GM21723 (cell line): ENCODE data around the gene BBS9.
"Not testable (repeated sequence)": the region's sequence is repeated elsewhere in the genome, so short reads cannot be mapped to it uniquely, and the experiment has no call there.

Source experiments
- ATAC-seq: cut with Tn5 transposase; IDR thresholded peaks from one replicate; pipeline ENCODE4 v1.9.1; 2021; ENCODE audit warnings: mild to moderate bottlenecking, moderate library complexity; ENCODE audit not compliant: unreplicated experiment

The BBS9 gene

GRCh38 chr7:33128990-33129805 lies at the start of gene BBS9:
Gene BBS9 (plus strand): TSS chr7:33129564. CDS start chr7:33146253, 16,689 bp downstream.
- peak; percentile 100 for ATAC-seq

- no peak for ATAC-seq
Measured at GRCh38 chr7:33079763-33080690, 49.3 kb upstream of the BBS9 start.

GRCh38 chr7:33087356-33087755 lies 42.0 kb upstream of the BBS9 start:
- ATAC-seq = no peak

- ATAC-seq = no peak
Measured at GRCh38 chr7:33087858-33088257, 41.5 kb upstream of the BBS9 start.

GRCh38 chr7:33089142-33089541 lies 40.2 kb upstream of the BBS9 start:
- no peak for ATAC-seq

DNA sequence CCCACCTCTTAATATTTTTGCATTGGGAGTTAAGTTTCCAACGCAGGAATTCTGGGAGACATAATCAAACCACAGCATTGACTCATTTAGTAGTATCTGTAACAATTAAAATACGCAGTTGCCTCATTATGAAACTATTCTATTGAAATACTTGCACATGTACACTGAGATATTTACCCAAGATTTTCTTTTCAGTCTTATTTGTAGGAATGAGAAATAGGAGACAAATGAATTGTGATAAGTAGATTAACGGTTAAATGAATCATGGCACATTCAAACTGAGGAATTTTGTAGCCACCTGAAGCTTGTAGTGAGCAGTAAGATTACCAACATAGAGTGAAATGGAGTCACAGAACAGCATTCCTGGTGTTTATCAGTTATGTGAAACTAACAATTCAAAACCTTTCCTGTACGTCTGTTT lies 38.2 kb upstream of the BBS9 start:
- no peak for ATAC-seq

DNA sequence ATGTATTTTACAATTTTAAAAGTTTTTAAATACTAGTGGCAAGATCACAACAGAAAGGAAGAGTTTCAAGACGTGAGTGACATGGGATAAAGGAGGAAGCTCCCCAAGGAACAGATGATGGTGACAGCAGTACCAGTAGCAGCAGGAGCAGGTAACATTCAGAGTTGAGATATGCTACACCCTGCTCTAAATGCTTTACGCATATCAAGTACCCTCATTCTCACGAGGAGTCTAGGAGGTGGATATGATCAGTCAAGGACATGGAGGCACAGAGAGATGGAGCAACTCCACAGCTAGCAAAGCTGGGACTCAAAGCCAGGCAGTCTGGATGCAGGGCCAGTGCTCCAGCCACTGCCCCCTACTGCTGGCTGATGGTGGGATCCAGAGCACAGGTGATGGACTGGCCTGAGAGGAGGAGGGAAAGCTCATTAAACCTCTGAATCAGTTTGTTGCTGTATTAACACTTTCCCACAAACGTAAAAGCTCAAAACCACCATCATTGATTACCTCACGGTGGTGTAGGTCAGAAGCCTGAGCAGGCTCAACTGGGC lies 37.6 kb upstream of the BBS9 start:
- ATAC-seq = no peak

- ATAC-seq = no peak
Measured at GRCh38 chr7:33093266-33093665, 36.1 kb upstream of the BBS9 start.

GRCh38 chr7:33094745-33095275 lies 34.6 kb upstream of the BBS9 start:
- not testable (repeated sequence) for ATAC-seq

- no peak for ATAC-seq
Measured at GRCh38 chr7:33099154-33099940, 30.0 kb upstream of the BBS9 start.

DNA sequence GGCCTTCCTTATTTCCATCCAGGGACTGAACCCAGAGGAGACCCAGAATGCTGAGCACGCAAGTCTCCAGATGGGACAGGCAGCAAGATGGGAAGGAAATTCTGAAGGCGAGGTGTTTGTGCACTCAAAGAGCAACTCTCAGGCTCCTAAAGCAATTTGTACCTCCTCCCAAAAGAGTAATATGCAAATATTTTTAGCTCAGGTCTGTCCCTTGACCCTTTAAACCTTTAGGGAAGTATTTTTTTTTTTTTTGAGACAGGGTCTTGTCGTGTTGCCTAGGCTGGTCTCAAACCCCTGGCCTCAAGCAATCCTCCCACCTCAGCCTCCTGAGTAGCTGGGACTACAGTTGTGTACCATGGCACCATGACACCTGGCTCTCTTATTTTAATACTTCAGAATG lies 28.6 kb upstream of the BBS9 start:
- ATAC-seq = no peak

GRCh38 chr7:33101906-33102305 lies 27.5 kb upstream of the BBS9 start:
- no peak for ATAC-seq

DNA sequence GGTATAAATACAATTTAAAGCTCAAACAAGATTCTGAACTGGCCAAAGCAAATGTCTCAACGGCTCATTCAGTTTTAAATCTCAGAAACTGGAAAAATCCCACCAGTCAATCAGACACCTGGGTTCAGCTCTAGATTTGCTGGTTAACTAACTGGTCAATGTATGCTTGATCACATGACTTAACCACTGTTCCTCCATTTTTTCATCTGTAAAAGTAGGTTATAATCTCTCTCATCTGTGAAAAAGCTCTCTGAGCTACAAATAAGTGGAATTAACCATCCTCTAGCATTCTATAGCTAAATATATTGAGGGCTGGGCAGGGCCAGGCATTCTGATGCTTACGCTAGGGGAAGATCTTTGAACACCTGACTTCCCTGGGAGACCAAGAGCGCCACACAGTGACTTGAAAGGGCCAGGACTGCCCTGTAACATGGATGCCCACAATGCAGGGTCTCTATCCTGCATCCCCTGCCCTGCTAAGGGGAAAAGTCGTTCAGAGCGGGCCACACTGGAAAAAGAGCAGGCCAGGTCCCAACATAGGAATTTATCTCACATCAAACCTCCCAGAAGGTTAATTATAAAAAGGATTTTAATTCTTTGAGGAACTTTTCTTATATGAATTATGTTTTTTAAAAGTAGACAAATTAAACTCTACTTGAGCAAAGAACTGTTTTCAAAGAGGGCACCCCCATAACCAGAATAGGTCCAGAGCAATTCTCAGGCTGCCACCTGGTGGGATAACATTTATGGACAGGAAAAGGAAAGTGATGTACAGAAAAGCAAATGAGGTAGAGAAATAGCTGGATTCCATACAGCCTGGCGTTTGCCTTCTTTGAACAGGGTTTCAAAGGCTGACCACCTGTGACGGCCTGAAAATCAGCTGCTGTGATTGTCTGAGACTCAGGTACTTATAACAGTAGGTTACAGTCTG lies 22.0 kb upstream of the BBS9 start:
- peak; percentile 37 for ATAC-seq

DNA sequence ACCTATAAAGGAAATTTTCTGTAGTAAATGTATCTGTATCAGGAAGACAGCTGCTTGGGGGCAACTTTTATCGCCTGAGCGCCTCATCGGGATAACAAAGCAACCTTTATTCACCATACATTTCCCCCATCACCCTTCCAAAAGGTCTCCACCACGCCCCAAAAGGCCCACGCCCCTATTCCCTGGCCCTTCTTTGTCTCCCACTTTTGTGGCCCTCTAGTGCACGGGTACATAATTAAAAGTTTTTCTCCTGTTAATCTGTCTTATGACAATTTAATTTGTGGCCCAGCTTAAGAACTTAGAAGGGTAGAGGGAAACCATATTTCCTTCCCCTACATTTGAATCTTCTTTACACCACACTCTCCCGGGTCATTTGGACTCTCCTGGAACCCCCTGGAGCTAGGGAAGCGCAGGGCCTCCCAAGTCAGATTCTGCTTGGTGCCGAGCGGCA lies 20.8 kb upstream of the BBS9 start:
- ATAC-seq = peak; percentile 8

DNA sequence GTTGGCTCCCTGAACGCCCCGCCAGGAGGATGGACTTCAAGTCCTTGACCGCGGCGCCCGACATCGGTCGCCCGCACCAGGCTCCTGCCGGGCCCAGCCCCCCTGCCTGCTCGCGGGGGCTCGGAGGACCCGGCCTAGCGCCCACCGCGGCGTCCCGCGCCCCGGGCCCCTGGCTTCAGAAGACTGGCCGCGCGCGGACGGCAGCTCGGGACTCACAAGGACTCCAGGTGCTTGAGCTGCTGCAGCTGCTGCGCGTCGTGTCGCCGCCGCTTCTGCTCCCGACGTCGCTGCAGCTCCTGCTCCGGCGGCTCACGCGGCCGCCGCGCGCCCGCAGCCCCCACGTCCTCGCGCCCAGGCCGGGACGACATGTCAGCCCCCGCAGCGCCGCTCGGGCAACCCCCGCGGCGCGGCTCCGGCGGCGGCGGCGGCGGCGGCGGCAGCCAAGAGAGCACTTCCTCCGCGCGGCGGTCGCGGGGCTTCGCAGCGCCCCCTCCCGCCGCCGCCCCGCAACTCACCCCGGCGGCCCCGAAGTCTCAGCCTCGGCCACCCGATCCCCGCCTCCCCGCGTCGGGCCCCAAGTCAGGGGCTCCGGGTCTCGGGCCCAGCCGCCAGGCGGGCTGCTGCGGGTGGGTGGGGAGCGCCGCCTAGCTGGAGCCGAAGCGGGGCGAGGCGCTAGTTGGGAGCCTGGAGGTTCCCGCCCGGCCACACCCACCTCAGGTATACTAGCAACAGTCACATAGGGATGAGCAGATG lies 20.2 kb upstream of the BBS9 start, which contains the start of gene RP9:
TSS of gene RP9 (minus strand) at position 400 of the 753 bp plus-strand sequence. CDS start at position 368, 32 bp downstream.
- peak; percentile 87 for ATAC-seq

GRCh38 chr7:33109758-33110238 lies 19.6 kb upstream of the BBS9 start:
- ATAC-seq = no peak

GRCh38 chr7:33111614-33112013 lies 17.8 kb upstream of the BBS9 start:
- ATAC-seq = no peak

DNA sequence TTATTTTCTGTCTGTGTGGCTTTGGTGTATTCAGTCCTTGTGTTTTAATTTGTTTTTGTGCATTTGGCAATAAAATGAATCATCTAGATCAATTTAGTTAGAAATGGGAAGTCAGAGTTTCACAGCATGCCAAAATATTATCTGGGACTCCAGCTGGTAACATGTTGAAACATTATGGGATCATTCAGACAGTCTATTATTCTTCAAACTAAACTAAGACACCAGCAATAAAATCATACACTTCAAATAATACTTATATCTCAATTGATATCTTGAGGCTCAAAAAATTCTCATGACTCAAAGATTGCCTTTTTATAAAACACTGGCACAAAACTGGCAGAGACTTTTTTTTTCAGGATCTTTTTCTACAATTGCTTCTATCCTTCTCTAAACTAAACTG lies 14.4 kb upstream of the BBS9 start:
- no peak for ATAC-seq
